ENCODE data around the gene CFAP68.

The CFAP68 gene, protein sequence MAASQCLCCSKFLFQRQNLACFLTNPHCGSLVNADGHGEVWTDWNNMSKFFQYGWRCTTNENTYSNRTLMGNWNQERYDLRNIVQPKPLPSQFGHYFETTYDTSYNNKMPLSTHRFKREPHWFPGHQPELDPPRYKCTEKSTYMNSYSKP

GRCh38 chr11:111878849-111879636 is at the start of gene CFAP68, which contains the start of gene FDXACB1:
Gene CFAP68, plus strand, starts transcription at chr11:111879541. Its CDS starts 20 bp downstream, at chr11:111879561.
Gene FDXACB1, minus strand, starts transcription at chr11:111879165. Its CDS starts 33 bp downstream, at chr11:111879132.
- DNase-seq (ENCODE audit: insufficient read length, low spot score) (peak; percentile 99), FAIRE-seq (peak; percentile 99)

GRCh38 chr11:111833524-111833923 is 45.8 kb upstream of the CFAP68 start:
- DNase-seq (ENCODE audit: insufficient read length, low spot score) (no peak), FAIRE-seq (no peak)

- DNase-seq (ENCODE audit: insufficient read length, low spot score) (peak; percentile 55), FAIRE-seq (peak; percentile 65)
Measured at GRCh38 chr11:111834432-111835163, 44.7 kb upstream of the CFAP68 start.

GRCh38 chr11:111835665-111836064 is 43.7 kb upstream of the CFAP68 start:
- DNase-seq (ENCODE audit: insufficient read length, low spot score) (no peak), FAIRE-seq (no peak)

- no peak for FAIRE-seq
Measured at GRCh38 chr11:111836162-111836561, 43.2 kb upstream of the CFAP68 start.

DNA sequence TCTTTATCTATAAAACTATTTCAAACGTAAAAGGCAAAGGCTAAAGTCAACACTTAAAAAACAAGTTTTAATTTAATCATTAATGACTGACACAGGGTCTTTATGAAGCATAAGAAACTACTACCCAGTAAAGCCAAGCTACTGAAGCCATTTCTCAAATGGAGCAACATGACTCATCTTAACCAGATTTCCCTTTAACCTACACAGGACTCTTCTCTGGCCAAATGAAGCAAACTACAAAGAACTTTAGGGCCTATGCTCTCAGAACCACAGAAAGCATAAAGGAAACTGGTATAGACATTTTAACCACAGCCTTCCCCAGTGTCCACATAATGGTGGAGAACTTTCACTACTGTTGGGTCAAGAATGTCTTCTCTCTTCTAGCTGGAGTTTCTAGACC is 42.6 kb upstream of the CFAP68 start:
- FAIRE-seq (no peak), DNase-seq (ENCODE audit: insufficient read length, low spot score) (no peak)

More at GRCh38 chr11:111836162-111836561, 43.2 kb upstream of the CFAP68 start:
- DNase-seq (ENCODE audit: insufficient read length, low spot score), result no peak

DNA sequence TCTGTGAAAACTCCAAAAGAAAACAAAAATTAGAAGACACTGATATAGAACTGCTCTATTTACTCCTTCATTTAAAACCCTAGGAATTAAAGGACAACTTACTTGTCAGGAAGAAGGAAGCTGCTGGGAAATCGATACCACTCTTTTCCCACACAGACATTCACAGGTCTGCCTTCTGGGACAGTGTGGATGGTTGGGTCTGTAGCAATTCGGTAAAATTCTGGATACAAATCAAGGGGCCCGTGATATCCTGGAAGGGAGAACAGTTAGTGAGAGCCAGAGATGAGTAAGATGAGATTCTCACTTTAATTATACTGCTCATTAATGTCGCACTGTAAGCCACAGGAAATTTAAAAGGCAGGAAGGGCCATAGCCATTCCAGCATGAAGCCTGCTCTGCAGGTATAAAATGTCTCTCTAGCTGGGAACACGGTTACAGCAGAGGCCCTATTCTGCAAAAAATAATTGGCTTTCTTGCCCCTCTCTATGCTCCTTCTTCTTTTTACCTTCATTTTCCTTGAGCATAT is 41.9 kb upstream of the CFAP68 start:
- FAIRE-seq (no peak), DNase-seq (ENCODE audit: insufficient read length, low spot score) (no peak)

GRCh38 chr11:111838054-111838453 is 41.3 kb upstream of the CFAP68 start:
- no peak for FAIRE-seq
- DNase-seq (ENCODE audit: insufficient read length, low spot score), result no peak

GRCh38 chr11:111840143-111840542 is 39.2 kb upstream of the CFAP68 start:
- peak; percentile 87 for FAIRE-seq
- DNase-seq (ENCODE audit: insufficient read length, low spot score), result no peak

GRCh38 chr11:111841370-111842053 is 37.8 kb upstream of the CFAP68 start:
- FAIRE-seq, result peak; percentile 97
- DNase-seq (ENCODE audit: insufficient read length, low spot score), result peak; percentile 90

DNA sequence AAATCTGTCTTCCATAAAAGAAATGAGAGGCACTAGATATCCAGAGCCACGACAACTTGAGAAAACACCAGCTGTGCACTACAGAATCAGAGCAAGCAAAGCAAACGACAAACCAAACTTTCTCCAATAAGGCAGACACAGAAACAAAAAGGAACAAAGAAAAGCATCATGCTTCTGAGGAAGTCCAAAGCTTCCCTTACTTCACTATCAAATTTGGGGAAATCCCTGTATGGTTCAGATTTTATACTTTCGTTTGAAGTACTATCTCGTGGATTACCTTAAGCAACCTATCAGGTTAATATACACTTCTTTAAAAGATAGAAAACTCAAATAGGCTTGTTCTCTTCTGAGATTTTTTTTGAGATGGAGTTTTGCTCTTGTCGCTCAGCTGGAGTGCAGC is 35.7 kb upstream of the CFAP68 start:
- DNase-seq (ENCODE audit: insufficient read length, low spot score), result no peak
- FAIRE-seq, result no peak

GRCh38 chr11:111845276-111846028 is 33.9 kb upstream of the CFAP68 start:
- FAIRE-seq, result peak; percentile 60

DNA sequence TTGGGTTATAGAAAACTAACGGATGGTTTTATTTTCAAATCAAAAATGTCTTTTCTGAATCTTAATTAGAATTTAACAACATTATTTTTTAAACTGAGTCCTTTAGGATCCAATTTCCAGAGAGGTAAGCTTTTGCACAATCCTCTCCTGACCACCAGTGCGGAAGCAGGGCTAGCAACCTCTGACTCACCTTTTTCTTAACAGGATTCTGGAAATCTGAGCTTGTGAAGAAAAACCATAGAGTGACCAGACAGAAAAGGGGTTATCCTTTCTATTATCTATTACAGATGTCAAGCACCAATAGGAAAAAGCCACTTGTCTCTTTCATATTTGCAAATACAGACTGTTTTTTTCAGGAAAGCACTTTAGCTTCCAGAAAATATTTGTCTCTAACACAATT is 33.3 kb upstream of the CFAP68 start:
- DNase-seq (ENCODE audit: insufficient read length, low spot score) (peak; percentile 43), FAIRE-seq (no peak)

More at GRCh38 chr11:111845276-111846028, 33.9 kb upstream of the CFAP68 start:
- no peak for DNase-seq (ENCODE audit: insufficient read length, low spot score)

DNA sequence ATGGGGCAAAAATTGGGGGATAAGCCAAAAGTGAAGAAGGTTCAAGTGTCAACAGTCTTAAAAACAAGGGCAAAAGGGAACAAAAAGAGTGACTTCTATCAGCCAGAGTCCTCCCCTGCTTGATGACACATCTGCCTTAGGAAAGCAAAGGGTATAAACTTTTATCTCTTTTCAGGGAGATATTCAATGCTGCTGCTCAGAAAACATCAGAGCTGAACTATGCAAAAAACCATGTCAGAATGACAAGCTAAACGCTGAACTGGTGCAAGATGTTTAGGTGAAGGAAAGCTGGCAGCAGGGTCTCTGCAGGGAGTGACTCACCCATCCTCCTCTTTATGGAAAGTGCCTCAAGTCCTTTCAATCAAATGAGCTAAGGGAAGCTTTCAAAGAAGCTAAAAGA is 32.7 kb upstream of the CFAP68 start:
- DNase-seq (ENCODE audit: insufficient read length, low spot score) (peak; percentile 72), FAIRE-seq (peak; percentile 58)

- DNase-seq (ENCODE audit: insufficient read length, low spot score) (no peak), FAIRE-seq (no peak)
Measured at GRCh38 chr11:111849631-111850030, 29.7 kb upstream of the CFAP68 start.

- no peak for FAIRE-seq
- DNase-seq (ENCODE audit: insufficient read length, low spot score), result no peak
Measured at GRCh38 chr11:111851067-111851466, 28.3 kb upstream of the CFAP68 start.

DNA sequence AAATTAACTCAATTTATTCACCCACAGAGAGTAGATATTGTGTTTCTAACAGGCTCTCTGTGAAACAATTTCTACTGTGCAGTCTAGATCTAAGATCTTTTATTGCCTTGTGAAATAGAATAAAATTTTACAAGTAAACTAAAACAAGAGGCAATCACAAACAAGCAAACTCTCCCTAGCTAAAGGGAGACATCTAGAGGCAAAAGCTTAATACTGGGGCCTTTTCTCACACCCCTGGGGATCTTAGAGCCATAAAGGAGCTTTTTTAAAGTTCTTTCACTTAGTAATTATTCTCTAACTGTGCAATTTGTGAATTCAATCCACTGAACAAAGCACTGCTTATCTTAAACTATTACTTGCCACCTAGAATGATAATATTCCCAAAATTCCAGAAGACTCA is 27.7 kb upstream of the CFAP68 start:
- no peak for DNase-seq (ENCODE audit: insufficient read length, low spot score)
- FAIRE-seq, result peak; percentile 36

DNA sequence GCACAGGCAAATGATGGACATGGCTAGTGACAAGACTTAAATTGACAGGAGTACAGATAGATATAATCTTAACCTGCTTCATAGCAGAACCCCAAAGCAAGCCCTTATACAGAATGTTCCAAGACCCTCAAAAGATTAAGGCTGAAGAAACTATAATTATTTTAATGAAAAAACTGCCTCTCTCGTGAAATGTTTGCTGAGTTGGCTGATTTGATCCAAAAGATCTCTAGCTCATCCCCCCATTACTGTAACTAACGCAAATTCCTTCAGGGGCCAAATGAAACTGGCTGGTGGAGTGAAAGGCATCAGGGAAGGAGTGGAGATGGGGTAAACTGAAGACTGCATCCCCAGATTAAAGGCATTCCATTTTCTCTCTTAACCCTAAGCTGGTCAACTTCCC is 27.2 kb upstream of the CFAP68 start:
- DNase-seq (ENCODE audit: insufficient read length, low spot score), result no peak
- FAIRE-seq, result no peak

GRCh38 chr11:111855506-111855905 is 23.8 kb upstream of the CFAP68 start:
- FAIRE-seq, result no peak
- DNase-seq (ENCODE audit: insufficient read length, low spot score), result no peak

- FAIRE-seq, result peak; percentile 80
- DNase-seq (ENCODE audit: insufficient read length, low spot score), result no peak
Measured at GRCh38 chr11:111860257-111860656, 19.1 kb upstream of the CFAP68 start.

All from HTR-8/SVneo (cell line).